Hepatocyte (in vitro differentiated cells): Measurements from ENCODE around the gene POLR1E. TPM values are rescaled to one million over a fixed set of nuclear protein-coding genes. Genes with fewer than 3 reads are reported as not detected.

Source experiments
- DNase-seq: peaks from one replicate; pipeline ENCODE4 v3.0.0-alpha.2; 2016; ENCODE audit warnings: low spot score
- H2AFZ ChIP-seq: fragments of 200-600 bp; sonication (generic); 2 replicates; pipeline ENCODE4 v1.6.0; 2016; ENCODE audit warnings: antibody characterized with exemption, mild to moderate bottlenecking
- H3K27ac ChIP-seq: fragments of 200-600 bp; sonication (generic); 2 replicates; pipeline ENCODE4 v1.5.1; 2016; ENCODE audit warnings: mild to moderate bottlenecking
- H3K27me3 ChIP-seq: fragments of 200-600 bp; sonication (generic); 2 replicates; pipeline ENCODE4 v1.6.1; 2016
- H3K36me3 ChIP-seq: fragments of 200-600 bp; sonication (generic); replicated peaks from 2 replicates; pipeline ENCODE4 v1.5.1; 2016; ENCODE audit warnings: low read depth; ENCODE audit not compliant: insufficient read depth
- H3K4me1 ChIP-seq: fragments of 200-600 bp; sonication (generic); 2 replicates; pipeline ENCODE4 v1.5.1; 2016; ENCODE audit warnings: mild to moderate bottlenecking, moderate library complexity; ENCODE audit not compliant: insufficient read depth
- H3K4me2 ChIP-seq: fragments of 200-600 bp; sonication (generic); 2 replicates; pipeline ENCODE4 v1.6.0; 2016
- H3K4me3 ChIP-seq: fragments of 200-600 bp; sonication (generic); 2 replicates; pipeline ENCODE4 v1.5.1; 2016; ENCODE audit warnings: mild to moderate bottlenecking
- H3K79me2 ChIP-seq: fragments of 200-600 bp; sonication (generic); 2 replicates; pipeline ENCODE4 v1.6.0; 2017; ENCODE audit warnings: mild to moderate bottlenecking
- H3K9me2 ChIP-seq: fragments of 200-600 bp; sonication (generic); replicated peaks from 2 replicates; pipeline ENCODE4 v1.6.0; 2017; ENCODE audit warnings: mild to moderate bottlenecking; ENCODE audit not compliant: insufficient read depth
- H3K9me3 ChIP-seq: fragments of 200-600 bp; sonication (generic); 2 replicates; pipeline ENCODE4 v1.5.1; 2016; ENCODE audit warnings: low read depth, mild to moderate bottlenecking
- H4K20me1 ChIP-seq: fragments of 200-600 bp; sonication (generic); 2 replicates; pipeline ENCODE4 v1.6.0; 2016; ENCODE audit warnings: mild to moderate bottlenecking; ENCODE audit not compliant: insufficient read depth, poor library complexity, severe bottlenecking
- CTCF ChIP-seq: fragments of 200-600 bp; sonication (generic); IDR thresholded peaks from 2 replicates; pipeline ENCODE4 v1.5.1; 2016; ENCODE audit warnings: antibody characterized with exemption, mild to moderate bottlenecking; ENCODE audit not compliant: poor library complexity
- EZH2 ChIP-seq: fragments of 200-600 bp; sonication (generic); IDR thresholded peaks from 2 replicates; pipeline ENCODE4 v1.6.1; 2016; ENCODE audit warnings: antibody characterized with exemption, mild to moderate bottlenecking, borderline replicate concordance
- EZH2phosphoT487 ChIP-seq: fragments of 200-600 bp; sonication (generic); IDR thresholded peaks from one replicate; pipeline ENCODE4 v1.6.1; 2018; ENCODE audit warnings: antibody characterized with exemption, mild to moderate bottlenecking, low read depth, moderate library complexity; ENCODE audit not compliant: unreplicated experiment, severe bottlenecking
- WGBS: methylation state at CpG from one replicate; pipeline ENCODE4 v1.1.6; 2016; ENCODE audit warnings: low lambda C conversion rate; ENCODE audit errors: missing lambda C conversion rate; 5-methylcytosine and 5-hydroxymethylcytosine counted together
- polyA plus RNA-seq: library from polyadenylated mRNA; unstranded; fragments of >200 nt; fragmentation: Nextera tagmentation; extraction: Ambion mirVana; gene quantifications from 2 replicates; pipeline ENCODE4 v1.2.1, GENCODE V29; 2016
- total RNA-seq: library from RNA; depleted of rRNA; stranded (reverse); fragments of >200 nt; gene quantifications from 2 replicates; pipeline ENCODE4 v1.2.3, GENCODE V29; 2014

POLR1E gene
- total and polyA plus RNA-seq, 2 experiments from 2014 or later: 8.4 to 13.3 TPM

GRCh38 chr9:37491939-37492338, 6.2 kb downstream of the POLR1E start:
- no peak overlapping the region for H3K4me2 ChIP-seq
- H3K79me2 ChIP-seq: peaks cover 6% of the 10 kb centered on the region
- no peaks in the 10 kb centered on the region for H3K36me3 ChIP-seq
- no peak for DNase-seq
- H3K27ac ChIP-seq: no peak overlapping the region
- H3K9me2 ChIP-seq: no peaks in the 10 kb centered on the region
- no peak overlapping the region for H3K4me3 ChIP-seq
- no peaks in the 10 kb centered on the region for H4K20me1 ChIP-seq
- TF ChIP-seq EZH2 (no peak), CTCF (no peak), EZH2phosphoT487 (no peak)
- 95% methylated on average over 1 of the region's 1 CpG for WGBS
- no peak overlapping the region for H2AFZ ChIP-seq
- no peaks in the 10 kb centered on the region for H3K9me3 ChIP-seq
- H3K27me3 ChIP-seq: no peaks in the 10 kb centered on the region
- H3K4me1 ChIP-seq: peaks cover 1% of the 10 kb centered on the region

- no peak for DNase-seq
- Histone ChIP-seq H3K36me3 (no peaks in the 10 kb centered on the region), H3K27me3 (no peaks in the 10 kb centered on the region), H3K9me2 (no peaks in the 10 kb centered on the region), H3K4me1 (no peaks in the 10 kb centered on the region), H3K4me2 (no peak overlapping the region), H3K79me2 (no peaks in the 10 kb centered on the region), H2AFZ (no peak overlapping the region), H3K27ac (no peak overlapping the region), H4K20me1 (no peaks in the 10 kb centered on the region), H3K9me3 (no peaks in the 10 kb centered on the region), H3K4me3 (no peak overlapping the region)
- 97% methylated on average over 5 of the region's 5 CpGs for WGBS
- no peak for TF ChIP-seq EZH2phosphoT487
- no peak for TF ChIP-seq CTCF
- no peak for TF ChIP-seq EZH2
Observed at GRCh38 chr9:37495571-37495970, 9.8 kb downstream of the POLR1E start.

- no peaks in the 10 kb centered on the region for H3K36me3 ChIP-seq
- no peak overlapping the region for H3K4me3 ChIP-seq
- no peak overlapping the region for H3K27ac ChIP-seq
- H3K9me3 ChIP-seq: no peaks in the 10 kb centered on the region
- no peaks in the 10 kb centered on the region for H3K9me2 ChIP-seq
- H3K27me3 ChIP-seq: no peaks in the 10 kb centered on the region
- no peaks in the 10 kb centered on the region for H3K79me2 ChIP-seq
- no peak for DNase-seq
- H3K4me1 ChIP-seq: no peaks in the 10 kb centered on the region
- H3K4me2 ChIP-seq: no peak overlapping the region
- 71% methylated on average over 4 of the region's 4 CpGs for WGBS
- no peak overlapping the region for H2AFZ ChIP-seq
- no peaks in the 10 kb centered on the region for H4K20me1 ChIP-seq
- TF ChIP-seq CTCF (no peak), EZH2phosphoT487 (no peak), EZH2 (no peak)
Observed at GRCh38 chr9:37496020-37496419, 10.3 kb downstream of the POLR1E start.

- Histone ChIP-seq H3K4me1 (no peaks in the 10 kb centered on the region), H4K20me1 (no peaks in the 10 kb centered on the region), H3K4me3 (no peak overlapping the region), H2AFZ (no peak overlapping the region), H3K9me2 (no peaks in the 10 kb centered on the region), H3K36me3 (no peaks in the 10 kb centered on the region), H3K9me3 (no peaks in the 10 kb centered on the region), H3K4me2 (no peak overlapping the region), H3K27me3 (no peaks in the 10 kb centered on the region), H3K27ac (no peak overlapping the region), H3K79me2 (no peaks in the 10 kb centered on the region)
- no peak for TF ChIP-seq CTCF
- TF ChIP-seq EZH2phosphoT487: no peak
- TF ChIP-seq EZH2: no peak
- WGBS: 90% methylated on average over 3 of the region's 3 CpGs
- no peak for DNase-seq
Observed at GRCh38 chr9:37497320-37497719, 11.6 kb downstream of the POLR1E start.
